ENCODE data around the gene NR2C1. TPM values are rescaled to one million over a fixed set of nuclear protein-coding genes. Genes with fewer than 3 reads are reported as not detected.
A peak's percentile ranks its signal among the peaks of the same experiment; 100 is the strongest.
"Not testable (repeated sequence)": the region's sequence is repeated elsewhere in the genome, so short reads cannot be mapped to it uniquely, and the experiment has no call there.

The NR2C1 gene
- total RNA-seq, 1 donor from 2014 or later: 22.1 TPM

DNA sequence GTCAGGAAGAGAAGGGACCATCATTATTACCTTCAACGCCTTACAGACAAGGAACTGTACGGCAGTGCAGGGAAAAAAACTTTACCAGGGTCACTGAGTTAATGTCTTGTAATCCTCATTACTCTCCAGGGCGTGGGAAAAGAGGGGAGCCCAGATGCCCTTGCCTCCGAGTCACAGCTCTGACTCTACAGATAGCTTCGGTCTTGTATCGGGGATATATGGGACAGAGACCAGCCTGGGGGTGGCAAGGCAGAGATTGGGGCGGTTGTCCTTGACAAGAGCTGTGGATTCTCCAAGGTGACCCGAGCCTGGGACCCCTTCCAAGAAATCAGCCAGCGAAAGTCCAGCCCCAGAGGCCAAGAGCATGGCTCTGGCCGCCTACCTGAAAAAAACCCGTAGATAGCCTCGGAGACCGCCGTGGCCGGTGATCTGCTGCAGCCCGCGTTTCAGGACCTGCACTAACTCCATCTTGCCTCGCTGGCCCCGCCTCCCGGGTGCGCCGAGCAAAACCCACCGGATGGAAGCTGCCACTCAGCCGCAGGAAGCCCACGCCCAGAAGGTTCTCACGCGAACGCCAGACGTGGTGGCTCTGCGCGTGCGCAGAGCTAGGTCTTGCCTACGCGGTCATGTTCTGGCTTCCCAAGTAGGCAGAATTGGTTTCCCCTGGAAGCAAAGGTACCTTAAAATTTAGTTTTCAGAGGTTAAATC is 70.1 kb downstream of the NR2C1 start, which contains the start of gene NDUFA12:
NDUFA12 (minus strand) TSS at position 485 of the 708 bp plus-strand sequence; CDS start at position 468, 17 bp downstream.
- DNase-seq (ENCODE audit: low spot score): peak; percentile 98

DNA sequence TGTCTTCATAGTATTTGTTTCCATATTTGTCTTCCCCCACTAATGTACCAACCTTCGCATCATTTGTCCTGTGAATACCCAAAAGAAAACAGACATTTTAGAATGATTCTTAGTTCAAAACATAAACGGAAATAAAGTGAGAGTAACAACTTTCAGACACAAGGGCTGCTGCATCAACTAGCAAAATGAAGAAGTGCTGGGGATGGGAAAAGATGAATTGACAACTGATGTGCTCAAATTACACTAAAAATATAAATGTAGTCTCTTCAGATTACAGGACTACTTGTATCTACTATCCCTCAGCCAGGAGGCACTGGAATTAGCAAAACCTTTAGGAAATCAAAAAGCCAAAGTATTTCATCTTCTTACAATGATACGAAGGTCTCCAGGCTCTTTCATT is 70.7 kb downstream of the NR2C1 start:
- no peak for DNase-seq (ENCODE audit: low spot score)

- no peak for DNase-seq (ENCODE audit: low spot score)
Observed at GRCh38 chr12:94998326-94998725, 75.1 kb downstream of the NR2C1 start.

DNA sequence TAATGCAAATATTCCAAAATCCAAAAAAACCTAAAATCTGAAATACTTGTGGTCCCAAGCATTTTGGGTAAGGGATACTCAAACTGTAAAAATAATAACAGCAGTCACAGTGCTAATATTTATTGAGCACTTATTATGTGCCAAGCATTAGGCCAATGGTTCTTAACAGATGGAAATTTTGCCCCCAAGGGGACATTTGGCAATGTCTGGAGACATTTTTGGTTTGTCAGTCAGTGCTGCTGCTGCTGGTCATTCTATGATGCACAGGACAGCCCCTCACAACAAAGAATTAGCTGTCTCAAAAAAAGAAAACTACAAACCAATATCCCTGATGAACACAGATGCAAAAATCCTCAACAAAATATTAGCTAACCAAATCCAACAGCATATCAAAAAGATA is 75.7 kb downstream of the NR2C1 start:
- DNase-seq (ENCODE audit: low spot score): no peak

- no peak for DNase-seq (ENCODE audit: low spot score)
Observed at GRCh38 chr12:94997061-94997460, 76.4 kb downstream of the NR2C1 start.

DNA sequence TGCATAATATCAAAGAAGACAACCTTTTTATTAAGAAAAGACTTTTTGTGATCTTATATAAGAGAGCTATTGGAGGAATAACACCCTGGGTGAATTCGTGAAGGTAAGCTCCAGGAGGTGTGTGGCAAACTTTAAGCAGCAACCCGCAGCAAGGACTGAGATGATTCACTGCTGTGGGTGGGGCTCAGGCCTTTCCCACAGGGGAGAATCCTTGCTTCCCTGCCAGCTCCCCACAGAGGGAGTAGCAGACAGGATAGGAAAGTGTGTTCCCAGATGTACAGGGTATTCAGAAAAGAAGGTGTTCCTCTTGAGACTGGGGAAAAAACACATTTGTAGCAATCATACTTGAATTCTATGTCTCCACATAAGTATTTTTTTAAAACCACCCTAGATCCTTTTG is 79.1 kb downstream of the NR2C1 start:
- no peak for DNase-seq (ENCODE audit: low spot score)

GRCh38 chr12:94993855-94994254 is 79.6 kb downstream of the NR2C1 start:
- DNase-seq (ENCODE audit: low spot score): not testable (repeated sequence)

GRCh38 chr12:94990222-94990621 is 83.2 kb downstream of the NR2C1 start:
- DNase-seq (ENCODE audit: low spot score): no peak

DNA sequence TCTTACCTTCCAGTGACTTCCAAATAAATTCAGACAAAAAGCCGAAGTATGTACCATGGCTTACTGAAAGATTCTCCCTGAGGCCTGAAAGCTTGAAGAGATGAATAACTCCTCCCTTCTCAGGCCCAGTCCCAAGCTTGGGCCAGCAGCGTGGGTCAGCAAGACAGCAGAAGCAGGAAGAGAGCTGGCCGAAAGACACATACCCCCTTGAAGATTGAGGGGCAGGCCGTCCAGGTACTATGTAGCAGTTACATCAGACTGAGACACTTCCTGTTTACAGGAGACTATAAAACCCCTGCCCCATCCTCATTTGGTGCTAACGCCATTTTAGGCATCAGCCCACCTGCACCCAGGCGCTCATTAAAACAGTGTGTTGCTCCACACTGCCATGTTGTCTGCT is 84.9 kb downstream of the NR2C1 start:
- no peak for DNase-seq (ENCODE audit: low spot score)

DNA sequence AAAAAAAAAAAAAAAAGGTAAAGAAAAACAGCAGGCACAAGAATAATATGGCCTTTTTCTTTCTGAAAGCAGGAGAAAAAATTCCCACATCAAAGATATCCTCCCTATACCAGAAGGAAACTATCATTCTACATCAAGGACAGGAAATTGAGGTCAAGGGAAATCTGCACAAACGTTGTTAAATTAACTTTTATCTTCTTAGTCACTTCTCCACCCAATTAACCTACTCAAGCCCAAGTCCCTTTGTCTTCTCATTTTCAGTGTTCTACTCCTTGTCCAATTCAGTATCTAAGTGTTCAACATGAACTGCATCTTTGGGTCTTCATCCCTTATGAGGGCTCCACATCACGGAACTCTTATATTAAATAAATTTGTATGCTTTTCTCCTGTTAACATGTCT is 85.6 kb downstream of the NR2C1 start:
- DNase-seq (ENCODE audit: low spot score): no peak

GRCh38 chr12:94987076-94987669 is 86.2 kb downstream of the NR2C1 start:
- DNase-seq (ENCODE audit: low spot score): no peak

DNA sequence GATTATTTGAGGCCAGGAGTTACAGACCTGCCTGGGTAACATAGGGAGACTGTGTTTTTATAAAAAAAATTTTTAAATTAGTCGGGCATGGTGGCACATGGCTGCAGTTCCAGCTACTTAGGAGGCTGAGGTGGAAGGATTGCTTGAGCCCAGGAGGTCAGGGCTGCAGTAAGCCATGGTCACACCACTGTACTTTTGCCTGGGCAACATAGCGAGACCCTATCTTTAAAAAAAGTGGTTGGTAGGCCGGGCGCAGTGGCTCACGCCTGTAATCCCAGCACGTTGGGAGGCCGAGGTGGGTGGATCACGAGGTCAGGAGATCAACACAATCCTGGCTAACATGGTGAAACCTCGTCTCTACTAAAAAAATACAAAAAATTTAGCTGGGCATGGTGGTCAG is 88.3 kb downstream of the NR2C1 start:
- not testable (repeated sequence) for DNase-seq (ENCODE audit: low spot score)

DNA sequence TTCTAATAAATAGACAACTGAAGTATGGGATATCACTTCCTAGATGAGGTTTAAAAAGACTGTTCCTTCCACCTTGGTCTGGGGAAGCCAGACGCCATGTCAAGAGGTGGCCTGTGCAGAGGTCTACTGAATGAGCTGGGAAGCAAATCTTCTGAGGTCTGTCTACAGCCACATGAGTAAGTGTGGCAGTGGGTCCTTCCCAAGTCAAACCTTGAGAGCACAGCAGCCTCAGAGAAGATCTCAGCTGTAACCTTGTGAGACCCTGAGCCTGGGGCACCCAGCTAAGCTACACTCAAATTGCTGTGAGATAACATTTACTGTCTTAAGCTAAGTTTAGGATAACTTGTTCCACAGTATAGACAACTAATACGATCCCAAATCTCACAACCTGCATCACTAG is 90.1 kb downstream of the NR2C1 start:
- DNase-seq (ENCODE audit: low spot score): no peak

- DNase-seq (ENCODE audit: low spot score): no peak
Observed at GRCh38 chr12:94982456-94982855, 91.0 kb downstream of the NR2C1 start.

GRCh38 chr12:94980577-94980976 is 92.8 kb downstream of the NR2C1 start:
- peak; percentile 66 for DNase-seq (ENCODE audit: low spot score)

DNA sequence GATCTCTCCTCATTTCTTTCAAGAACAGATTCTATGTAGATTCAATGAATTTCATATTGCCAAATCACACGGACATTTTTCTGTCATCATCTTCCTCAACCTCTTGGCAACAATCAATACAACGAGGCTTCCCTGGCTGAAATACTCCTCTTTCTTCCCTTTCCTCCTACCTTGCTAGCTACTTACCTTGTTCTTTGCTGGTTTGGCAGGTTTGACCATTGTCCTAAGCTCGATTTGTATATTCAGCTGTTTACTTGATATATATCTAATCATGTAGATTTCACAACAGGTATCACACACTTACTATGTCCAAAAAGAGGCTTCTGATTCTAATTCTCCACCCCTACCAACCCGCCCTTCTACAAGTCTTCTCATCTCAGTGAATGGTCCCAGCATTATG is 93.5 kb downstream of the NR2C1 start:
- DNase-seq (ENCODE audit: low spot score): no peak

DNA sequence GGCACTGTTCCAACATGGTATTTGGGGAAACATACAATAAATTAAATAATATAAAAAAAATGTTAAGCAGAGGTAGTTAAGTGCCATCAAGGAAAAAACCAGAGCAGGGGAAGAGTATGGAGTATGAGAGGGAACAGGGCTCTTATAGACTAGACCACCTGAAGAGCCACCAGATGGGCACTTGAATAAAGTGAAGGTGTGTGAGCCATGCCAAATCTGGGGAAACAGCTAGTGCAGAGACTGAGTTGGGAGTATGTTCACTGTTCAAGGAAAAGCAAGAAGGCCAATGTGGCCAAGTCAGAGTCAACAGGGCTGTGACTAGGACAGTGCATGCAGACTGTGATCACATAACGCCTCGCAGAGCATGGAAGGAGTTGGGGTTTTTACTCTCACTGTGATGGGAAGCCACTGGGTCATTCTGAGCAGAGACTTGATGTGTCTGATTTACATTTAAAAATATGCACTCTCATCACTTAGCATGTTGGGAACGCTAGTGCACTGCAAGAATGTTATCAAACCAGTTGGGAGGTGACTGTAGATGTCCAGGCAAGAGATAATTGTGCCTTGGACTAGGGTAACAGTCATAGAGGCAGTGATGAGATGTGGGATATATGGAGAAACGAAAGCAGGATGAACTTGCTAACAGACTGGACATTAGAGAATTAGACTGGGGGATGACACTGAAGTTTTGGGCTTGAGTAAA is 95.5 kb downstream of the NR2C1 start:
- no peak for DNase-seq (ENCODE audit: low spot score)

GRCh38 chr12:94973221-94973620 is 100.2 kb downstream of the NR2C1 start:
- peak; percentile 97 for DNase-seq (ENCODE audit: low spot score)

DNA sequence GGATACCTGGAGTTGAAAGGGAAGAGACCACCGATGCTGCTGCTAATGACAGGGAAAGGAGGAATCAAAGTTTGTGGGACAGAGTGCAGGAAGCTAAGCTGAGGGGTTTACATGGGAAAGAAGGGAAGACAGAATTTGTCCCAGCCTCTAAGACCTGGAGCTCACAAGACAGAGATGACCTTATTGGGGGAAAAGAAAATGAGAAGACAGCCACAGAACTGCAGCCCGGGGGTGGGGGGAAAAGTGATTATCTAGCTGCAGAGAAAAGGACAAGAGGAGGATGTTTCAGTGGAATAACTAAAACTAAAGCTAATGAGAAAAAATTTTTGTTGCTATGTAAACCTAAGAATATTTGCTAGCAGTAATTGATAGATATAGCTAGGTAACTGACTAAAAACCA is 100.6 kb downstream of the NR2C1 start:
- DNase-seq (ENCODE audit: low spot score): no peak

DNA sequence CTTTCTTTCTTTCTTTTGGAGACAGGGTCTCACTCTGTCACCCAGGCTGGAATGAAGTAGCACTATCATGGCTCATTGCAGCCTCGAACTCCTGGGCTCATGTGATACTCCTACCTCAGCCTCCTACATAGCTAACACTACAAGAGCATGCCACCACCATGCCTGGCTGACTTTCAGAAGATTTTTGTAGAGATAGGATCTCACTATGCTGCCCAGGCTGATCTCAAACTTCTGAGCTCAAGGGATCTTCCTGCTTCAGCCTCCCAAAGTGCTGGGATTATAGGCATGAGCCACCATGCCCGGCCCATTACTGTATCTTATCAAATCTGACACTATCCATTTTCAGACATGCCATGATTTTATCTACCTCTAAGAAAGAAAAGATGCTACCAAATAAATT is 101.5 kb downstream of the NR2C1 start:
- DNase-seq (ENCODE audit: low spot score): peak; percentile 27

DNA sequence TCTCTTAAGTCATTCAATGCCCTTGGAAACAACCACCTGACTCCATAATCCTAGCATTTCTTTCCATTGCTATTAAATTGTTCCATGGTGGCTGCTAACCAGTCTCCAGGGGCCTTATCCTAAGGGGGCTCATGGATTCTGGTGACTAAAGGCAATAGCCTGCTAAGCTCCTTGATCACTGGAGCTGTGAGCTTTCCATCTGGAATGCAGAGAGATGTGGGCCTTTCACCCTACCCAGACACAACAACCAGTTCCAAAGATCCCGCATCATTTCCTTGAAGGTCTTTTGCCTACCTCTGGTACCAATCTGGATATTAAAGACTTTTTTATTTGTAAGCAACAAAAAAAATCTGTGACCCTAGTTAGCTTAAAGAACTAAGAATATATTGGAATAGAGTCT is 102.9 kb downstream of the NR2C1 start:
- DNase-seq (ENCODE audit: low spot score): no peak

Measured in umbilical cord (tissue), 2 donors.